NCI-H1105 treated with DMSO at 0.1 percent for 48 hours (cell line): Measurements from ENCODE around the gene LHX3.
"Not testable (repeated sequence)": the region's sequence is repeated elsewhere in the genome, so short reads cannot be mapped to it uniquely, and the experiment has no call there.

ENCODE experiments used
- DNase-seq: peaks from one replicate; lab custom pipeline; 2025; lab: John Stamatoyannopoulos, UW

Gene LHX3

GRCh38 chr9:136241542-136241941, 36.6 kb upstream of the LHX3 start:
- DNase-seq, result no peak

DNA sequence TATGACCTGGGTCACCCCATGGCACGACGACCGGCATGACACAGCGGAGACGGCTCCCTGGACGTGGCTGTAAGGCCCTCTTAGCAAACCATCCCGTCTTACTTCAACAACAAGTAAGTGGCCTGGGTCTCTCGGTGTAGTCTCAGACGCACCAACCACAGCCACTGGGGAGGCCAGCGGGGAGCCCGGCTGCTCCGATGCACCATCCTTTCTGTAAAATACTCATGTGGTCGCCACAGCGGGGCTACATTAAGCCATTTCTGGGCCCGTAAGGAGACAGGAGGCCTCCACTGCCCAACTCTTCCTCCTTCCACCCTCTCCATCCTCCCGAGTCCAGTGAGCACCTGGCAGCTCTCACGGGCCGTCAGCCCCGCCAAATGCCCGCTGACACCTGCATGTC, 36.0 kb upstream of the LHX3 start:
- no peak for DNase-seq

- no peak for DNase-seq
Measured at GRCh38 chr9:136239983-136240330, 35.0 kb upstream of the LHX3 start.

GRCh38 chr9:136239135-136239982, 34.4 kb upstream of the LHX3 start:
- no peak for DNase-seq

- DNase-seq, result no peak
Measured at GRCh38 chr9:136238342-136238732, 33.4 kb upstream of the LHX3 start.

GRCh38 chr9:136237486-136238341, 32.8 kb upstream of the LHX3 start:
- DNase-seq, result no peak

DNA sequence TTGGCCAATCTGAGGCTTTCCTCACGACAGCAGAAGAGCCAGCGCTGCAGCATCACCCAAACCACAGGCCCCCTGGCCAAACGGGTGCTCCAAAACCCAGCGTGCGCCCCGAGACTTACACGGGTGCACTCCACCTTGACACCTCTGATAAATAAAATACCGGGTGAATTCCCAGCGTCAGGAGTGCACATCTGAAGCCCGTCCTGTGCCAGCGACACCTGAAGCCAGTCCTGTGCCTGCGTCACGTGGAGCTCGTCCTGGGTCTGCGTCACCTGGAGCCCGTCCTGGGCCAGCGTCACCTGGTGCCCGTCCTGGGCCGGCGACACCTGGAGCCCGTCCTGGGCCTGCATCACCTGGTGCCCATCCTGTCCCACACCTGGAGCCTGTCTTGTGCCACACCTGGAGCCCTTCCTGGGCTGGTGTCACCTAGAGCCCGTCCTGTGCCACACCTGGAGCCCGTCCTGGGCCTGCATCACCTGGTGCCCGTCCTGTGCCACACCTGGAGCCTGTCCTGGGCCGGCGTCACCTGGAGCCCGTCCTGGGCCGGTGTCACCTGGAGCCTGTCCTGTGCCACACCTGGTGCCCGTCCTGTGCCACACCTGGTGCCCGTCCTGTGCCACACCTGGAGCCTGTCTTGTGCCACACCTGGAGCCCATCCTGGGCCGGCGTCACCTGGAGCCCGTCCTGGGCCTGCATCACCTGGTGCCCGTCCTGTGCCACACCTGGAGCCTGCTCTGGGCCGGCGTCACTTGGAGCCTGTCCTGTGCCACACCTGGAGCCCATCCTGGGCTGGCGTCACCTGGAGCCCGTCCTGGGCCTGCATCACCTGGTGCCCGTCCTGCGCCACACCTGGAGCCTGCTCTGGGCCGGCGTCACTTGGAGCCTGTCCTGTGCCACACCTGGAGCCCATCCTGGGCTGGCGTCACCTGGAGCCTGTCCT, 31.8 kb upstream of the LHX3 start:
- DNase-seq, result not testable (repeated sequence)

GRCh38 chr9:136235709-136236455, 31.0 kb upstream of the LHX3 start:
- no peak for DNase-seq

DNA sequence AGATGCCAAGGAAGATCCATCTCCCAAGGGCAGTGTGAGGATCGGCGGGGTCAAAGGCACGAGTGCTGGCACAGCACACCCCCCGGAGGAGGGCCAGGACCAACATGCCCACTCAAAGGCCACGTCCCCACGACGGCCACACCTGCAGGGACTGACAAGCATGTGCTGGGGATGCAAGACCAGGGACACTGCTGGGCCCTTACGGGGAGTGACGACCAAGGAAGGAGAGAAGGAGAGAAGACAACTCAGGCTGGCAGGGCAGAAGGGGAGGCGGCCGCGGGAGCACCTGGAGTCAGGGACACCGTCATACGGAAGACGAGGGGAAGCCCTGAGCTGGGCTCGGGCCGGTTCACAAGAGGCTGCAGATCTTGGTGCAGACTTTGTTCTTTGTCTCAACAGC, 30.2 kb upstream of the LHX3 start:
- no peak for DNase-seq

DNA sequence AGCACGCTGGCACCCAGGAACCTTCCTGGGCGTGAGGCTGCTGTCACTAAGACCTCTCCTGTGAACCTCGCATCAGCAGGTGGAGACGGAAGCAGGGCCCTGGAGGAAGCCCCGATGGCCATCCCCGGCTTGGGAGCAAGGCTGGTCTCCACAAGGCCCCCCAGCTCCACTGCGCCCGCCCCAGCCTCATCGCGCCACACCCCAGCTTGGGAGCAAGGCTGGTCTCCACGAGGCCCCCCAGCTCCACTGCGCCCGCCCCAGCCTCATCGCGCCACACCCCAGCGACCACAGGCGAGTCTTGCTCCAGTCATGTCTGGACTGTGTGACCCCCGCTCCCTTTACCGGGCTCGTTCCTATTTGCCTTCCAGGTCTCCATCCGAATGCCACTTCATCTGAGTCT, 29.7 kb upstream of the LHX3 start:
- no peak for DNase-seq

GRCh38 chr9:136233868-136234267, 28.9 kb upstream of the LHX3 start:
- DNase-seq, result no peak

DNA sequence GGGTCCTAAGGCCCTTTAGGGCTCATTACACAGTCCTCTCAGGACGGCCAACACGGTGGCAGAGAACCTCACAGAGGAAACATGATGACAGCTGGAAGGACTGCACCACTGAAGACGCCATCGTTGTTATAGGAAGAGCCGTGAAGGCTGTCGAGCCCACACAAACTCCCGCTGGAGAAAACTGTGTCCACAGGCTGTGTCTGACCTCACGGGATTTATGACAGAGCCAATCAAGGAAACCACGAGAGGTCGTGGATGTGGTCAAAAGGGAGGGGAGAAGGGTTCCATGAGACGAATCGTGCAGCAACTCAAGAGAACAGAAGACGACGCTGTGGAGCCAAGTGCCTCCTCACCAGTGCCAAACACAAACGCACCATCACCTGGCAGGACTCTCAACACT, 28.5 kb upstream of the LHX3 start:
- DNase-seq, result no peak

DNA sequence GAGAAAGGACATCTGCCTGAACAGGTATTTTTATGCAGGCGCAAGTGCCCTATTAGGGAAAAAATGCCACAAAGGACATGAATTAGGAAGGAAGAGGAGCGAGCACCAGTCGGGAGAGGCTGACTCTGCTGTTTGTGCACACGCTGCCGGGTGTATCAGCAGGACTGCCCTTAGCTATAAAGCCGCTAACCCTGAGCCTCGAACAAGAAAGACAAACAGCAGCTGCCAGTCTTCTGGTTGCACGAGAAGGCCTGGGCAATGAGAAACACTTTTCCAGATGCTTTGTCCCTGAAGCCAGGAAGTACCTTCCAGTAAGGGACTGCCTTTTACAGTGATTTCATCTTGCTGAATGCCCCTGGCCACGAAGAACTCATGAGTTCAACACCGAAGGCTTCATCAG, 28.0 kb upstream of the LHX3 start:
- DNase-seq, result no peak

DNA sequence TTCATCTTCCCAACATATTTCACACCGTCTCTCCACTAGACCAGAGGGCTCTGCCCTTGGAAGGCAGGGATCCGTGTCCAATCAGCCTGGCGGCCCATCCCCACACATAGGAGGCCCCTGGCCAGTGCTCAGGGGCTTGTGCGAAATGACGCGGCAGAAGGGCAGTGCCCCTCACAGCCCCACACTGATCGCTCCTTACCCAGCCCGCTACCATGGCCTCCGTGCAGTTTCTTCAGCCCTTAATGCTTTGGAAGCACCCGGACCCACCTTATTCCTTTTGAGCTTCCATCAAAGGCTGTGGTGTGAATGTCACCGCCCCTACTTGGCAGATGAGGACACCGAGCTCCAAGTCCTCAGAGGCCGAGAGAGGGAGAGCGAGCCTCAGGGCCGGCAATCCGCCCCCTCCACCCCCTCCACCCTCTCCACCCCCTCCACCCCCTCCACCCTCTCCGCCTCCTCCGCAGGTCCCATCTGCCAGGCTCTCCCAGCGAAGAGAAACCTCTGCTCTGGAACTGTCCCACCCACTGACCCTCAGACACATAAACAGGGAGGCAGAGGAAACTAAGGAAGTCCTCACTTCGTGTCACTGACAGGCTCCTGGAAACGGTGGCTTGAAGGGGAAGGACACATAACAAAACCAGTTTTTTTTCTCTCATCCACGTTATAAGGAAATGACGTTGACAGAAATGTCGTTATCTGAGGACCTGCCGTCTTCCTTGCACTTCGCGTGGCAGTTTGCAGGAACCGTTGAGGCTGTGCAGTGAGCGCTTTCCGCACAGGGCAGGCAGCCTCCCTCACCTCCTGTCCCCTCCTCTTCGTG, 26.8 kb upstream of the LHX3 start:
- no peak for DNase-seq

DNA sequence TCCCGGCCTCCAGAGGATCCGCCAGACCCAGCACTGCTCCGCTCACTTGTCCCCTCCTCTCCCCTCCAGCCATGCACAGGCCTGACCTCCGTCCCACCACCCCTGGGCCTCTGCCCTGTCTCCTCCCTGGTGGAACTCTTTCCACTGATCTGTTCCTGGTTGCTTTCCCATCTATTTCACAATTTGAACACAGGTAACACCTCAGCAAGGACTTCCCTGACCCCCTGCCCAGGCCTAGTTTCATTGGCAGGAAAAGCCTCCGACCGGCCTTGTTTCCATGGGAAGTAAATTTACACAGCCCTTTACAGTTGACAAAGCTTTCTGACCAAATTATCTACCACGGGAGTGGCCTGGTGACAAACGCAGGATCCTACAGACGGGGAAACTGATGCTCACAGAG, 25.8 kb upstream of the LHX3 start:
- DNase-seq, result no peak

DNA sequence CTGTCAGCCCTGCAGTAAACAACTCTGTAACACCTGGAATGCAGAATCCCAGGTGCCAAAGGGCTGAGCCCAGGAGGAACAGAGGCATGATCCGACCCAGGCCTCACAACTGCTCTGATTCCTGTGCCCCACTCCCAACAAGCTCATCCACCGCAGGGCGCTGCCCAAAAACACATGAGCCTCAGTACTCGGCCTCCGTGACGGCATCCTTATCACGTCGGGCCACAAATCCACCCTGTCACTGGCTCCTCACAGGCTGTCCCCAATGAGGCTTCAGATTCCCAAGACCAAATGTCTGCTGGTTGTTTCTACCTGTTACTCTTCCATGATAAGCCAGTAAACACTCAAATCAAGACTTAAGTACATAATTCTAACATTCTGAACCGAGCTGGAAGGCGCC, 25.4 kb upstream of the LHX3 start:
- no peak for DNase-seq

GRCh38 chr9:136229096-136230065, 24.5 kb upstream of the LHX3 start:
- no peak for DNase-seq

DNA sequence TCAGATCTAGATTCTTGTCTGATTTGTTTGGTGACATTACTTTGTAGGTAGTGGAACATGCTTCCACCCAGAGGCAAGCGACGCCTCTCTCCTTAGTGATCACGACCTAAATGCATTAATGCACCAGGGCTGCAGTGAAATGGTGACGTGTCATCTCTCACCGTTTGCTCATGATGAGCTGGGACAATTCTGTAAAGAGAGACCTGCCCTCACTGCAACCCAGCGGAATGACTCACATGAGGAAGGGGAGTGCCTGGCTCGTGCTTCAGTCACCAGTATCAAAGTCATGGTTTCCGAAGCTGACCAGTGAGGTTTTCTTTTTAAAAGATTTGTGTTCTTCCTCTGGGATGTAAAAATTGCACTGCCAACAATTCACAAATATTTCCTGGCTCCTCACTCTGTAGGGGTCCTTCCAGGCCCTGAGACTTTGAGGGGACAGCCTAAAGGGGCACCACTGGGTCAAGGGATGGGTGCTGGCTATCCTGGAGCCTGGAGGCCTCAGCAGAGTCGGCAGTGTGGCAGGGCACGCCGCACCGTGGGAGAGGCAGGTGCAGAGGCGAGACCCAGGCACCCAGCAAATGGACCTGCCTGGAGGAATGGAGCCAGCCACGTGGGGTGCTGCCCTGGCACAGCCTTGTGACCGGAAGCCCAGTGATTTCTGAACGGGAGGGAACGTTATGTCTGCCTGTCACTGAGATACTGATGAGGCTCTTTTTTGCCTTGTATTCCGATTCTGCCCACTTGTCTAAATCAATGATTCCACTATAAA, 23.4 kb upstream of the LHX3 start:
- DNase-seq, result no peak
